CD4-positive, alpha-beta T cell treated with Interleukin-4 for 1 hour (primary cell): Measurements from ENCODE around the gene ADGRD1.

ENCODE experiments used
- DNase-seq, 2 donors: peaks; one replicate each; pipeline ENCODE4 v3.0.0-alpha.2; 2020 to 2022

Gene ADGRD1

GRCh38 chr12:130967636-130968035, 13.9 kb downstream of the ADGRD1 start:
- no peak for DNase-seq

- no peak for DNase-seq
Measured at GRCh38 chr12:130968611-130969010, 14.9 kb downstream of the ADGRD1 start.

- no peak for DNase-seq
Measured at GRCh38 chr12:130969223-130969622, 15.5 kb downstream of the ADGRD1 start.

GRCh38 chr12:130970165-130970907, 16.6 kb downstream of the ADGRD1 start:
- no peak for DNase-seq

GRCh38 chr12:130970908-130971233, 17.2 kb downstream of the ADGRD1 start:
- DNase-seq: no peak

GRCh38 chr12:130971925-130972585, 18.3 kb downstream of the ADGRD1 start:
- DNase-seq: no peak

GRCh38 chr12:130972586-130972950, 18.9 kb downstream of the ADGRD1 start:
- no peak for DNase-seq

GRCh38 chr12:130973109-130973508, 19.4 kb downstream of the ADGRD1 start:
- DNase-seq: no peak

- DNase-seq: no peak
Measured at GRCh38 chr12:130973906-130974305, 20.2 kb downstream of the ADGRD1 start.

GRCh38 chr12:130975116-130975515, 21.4 kb downstream of the ADGRD1 start:
- no peak for DNase-seq

GRCh38 chr12:130976171-130976720, 22.5 kb downstream of the ADGRD1 start:
- DNase-seq: no peak

- no peak for DNase-seq
Measured at GRCh38 chr12:130977046-130977742, 23.5 kb downstream of the ADGRD1 start.

GRCh38 chr12:130977743-130978095, 24.0 kb downstream of the ADGRD1 start:
- DNase-seq: no peak

GRCh38 chr12:130978785-130979184, 25.1 kb downstream of the ADGRD1 start:
- no peak for DNase-seq

GRCh38 chr12:130981074-130981742, 27.5 kb downstream of the ADGRD1 start:
- DNase-seq: no peak

GRCh38 chr12:130981911-130982310, 28.2 kb downstream of the ADGRD1 start:
- no peak for DNase-seq

- DNase-seq: no peak
Measured at GRCh38 chr12:130982565-130983225, 29.0 kb downstream of the ADGRD1 start.

- DNase-seq: no peak
Measured at GRCh38 chr12:130983328-130984017, 29.8 kb downstream of the ADGRD1 start.

- DNase-seq: no peak
Measured at GRCh38 chr12:130984183-130985058, 30.7 kb downstream of the ADGRD1 start.

- no peak for DNase-seq
Measured at GRCh38 chr12:130987151-130987931, 33.6 kb downstream of the ADGRD1 start.
